Stimulated activated CD4-positive, alpha-beta T cell treated with anti-CD3 and anti-CD28 coated beads, Interleukin-2, amount 100 ng/mL, for 24 hours (primary cell): Measurements from ENCODE around the gene KLK3.
"Not testable (repeated sequence)": the region's sequence is repeated elsewhere in the genome, so short reads cannot be mapped to it uniquely, and the experiment has no call there.

Experiments used
- DNase-seq, 2 donors: peaks; one replicate each; pipeline ENCODE4 v3.0.0-alpha.2; 2020

The KLK3 gene

GRCh38 chr19:50870417-50871089 is 15.8 kb downstream of the KLK3 start:
- peak in 1 of 2 donors; percentile 46 for DNase-seq

DNA sequence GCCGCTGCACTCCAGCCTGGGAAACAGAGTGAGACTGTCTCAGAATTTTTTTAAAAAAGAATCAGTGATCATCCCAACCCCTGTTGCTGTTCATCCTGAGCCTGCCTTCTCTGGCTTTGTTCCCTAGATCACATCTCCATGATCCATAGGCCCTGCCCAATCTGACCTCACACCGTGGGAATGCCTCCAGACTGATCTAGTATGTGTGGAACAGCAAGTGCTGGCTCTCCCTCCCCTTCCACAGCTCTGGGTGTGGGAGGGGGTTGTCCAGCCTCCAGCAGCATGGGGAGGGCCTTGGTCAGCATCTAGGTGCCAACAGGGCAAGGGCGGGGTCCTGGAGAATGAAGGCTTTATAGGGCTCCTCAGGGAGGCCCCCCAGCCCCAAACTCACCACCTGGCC is 18.3 kb downstream of the KLK3 start, which contains the start of gene KLK2:
Gene KLK2 (plus strand): TSS at position 384 of the 400 bp plus-strand sequence. CDS start 35 bp downstream, outside the sequence.
- DNase-seq, result no peak

DNA sequence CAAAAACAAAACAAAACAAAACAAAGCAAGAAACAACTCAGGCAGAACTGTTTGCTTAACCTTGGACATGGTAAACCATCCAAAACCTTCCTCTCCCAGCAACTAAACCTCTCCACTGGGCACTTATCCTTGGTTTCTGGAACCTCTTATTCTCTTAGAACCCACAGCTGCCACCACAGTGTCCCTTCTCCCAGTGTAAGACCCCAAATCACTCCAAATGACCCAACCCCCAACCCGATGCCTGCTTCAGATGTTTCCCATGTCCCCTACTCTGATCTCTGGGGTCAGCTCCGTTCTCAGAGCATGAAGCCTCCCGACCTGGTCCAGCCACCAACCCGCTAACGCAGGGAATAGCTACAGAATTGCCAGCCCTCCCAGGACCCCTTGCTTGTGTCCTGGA is 19.5 kb downstream of the KLK3 start:
- no peak for DNase-seq

DNA sequence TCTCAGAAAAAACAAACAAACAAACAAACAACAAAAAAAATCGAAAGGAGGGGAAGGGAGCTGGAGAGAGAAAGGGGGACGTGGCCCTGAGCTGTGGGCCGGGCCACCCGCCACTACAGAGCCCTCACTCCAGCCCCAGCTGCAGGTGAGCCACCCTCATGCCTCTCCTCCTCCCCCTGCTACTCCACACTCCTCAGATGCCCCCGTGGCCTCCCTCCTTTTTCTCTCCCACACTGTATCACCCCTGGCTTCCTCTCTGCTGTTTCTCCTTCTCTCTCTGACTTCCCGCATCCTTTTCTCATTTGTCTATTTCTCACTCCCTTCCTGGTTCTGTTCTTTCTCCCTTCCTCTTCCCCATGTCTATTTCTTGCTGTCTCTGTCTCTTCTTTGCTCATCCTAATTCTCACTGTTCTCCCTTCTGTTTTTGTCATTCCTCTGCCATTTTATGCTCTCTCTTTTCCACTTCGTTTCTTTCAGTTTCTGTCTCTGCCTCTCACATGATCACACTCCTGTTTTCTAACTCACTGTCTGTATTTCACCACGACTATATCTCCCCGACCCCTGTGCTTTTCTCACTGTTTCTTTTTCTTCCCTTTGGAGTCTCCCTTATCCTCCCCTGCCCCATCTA is 21.2 kb downstream of the KLK3 start:
- no peak for DNase-seq

DNA sequence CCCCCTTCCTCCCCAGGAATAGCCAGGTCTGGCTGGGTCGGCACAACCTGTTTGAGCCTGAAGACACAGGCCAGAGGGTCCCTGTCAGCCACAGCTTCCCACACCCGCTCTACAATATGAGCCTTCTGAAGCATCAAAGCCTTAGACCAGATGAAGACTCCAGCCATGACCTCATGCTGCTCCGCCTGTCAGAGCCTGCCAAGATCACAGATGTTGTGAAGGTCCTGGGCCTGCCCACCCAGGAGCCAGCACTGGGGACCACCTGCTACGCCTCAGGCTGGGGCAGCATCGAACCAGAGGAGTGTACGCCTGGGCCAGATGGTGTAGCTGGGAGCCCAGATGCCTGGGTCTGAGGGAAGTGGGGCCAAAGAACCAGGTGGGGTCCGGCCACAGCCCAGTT is 21.7 kb downstream of the KLK3 start:
- no peak for DNase-seq

- DNase-seq, result no peak
Measured at GRCh38 chr19:50877338-50877737, 22.6 kb downstream of the KLK3 start.

- no peak for DNase-seq
Measured at GRCh38 chr19:50878851-50879250, 24.1 kb downstream of the KLK3 start.

DNA sequence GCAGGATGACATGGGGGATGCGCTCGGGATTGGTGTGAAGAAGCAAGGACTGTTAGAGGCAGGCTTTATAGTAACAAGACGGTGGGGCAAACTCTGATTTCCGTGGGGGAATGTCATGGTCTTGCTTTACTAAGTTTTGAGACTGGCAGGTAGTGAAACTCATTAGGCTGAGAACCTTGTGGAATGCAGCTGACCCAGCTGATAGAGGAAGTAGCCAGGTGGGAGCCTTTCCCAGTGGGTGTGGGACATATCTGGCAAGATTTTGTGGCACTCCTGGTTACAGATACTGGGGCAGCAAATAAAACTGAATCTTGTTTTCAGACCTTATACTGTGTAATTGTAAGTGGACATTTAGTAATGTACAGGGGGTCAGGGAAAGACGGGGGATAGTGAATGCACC is 25.5 kb downstream of the KLK3 start:
- DNase-seq, result no peak

DNA sequence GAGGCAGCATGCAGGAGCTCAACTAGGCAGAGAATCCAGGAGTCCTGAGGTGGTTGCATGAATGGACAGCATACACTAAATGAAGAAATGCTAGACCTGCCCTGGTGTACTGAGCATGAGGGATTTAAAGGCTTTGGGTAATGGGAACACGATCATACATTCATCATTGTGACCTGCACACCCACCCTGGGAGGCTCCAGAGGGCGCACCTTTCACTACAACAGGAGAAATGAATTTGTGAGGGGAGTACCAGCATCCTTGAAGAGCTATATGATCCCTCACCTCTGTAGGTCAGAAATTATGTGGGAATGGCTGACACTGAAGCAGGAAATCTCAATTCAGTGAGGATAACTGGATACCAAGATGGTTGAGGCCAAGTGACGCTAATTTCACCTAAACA is 27.5 kb downstream of the KLK3 start:
- DNase-seq, result no peak

DNA sequence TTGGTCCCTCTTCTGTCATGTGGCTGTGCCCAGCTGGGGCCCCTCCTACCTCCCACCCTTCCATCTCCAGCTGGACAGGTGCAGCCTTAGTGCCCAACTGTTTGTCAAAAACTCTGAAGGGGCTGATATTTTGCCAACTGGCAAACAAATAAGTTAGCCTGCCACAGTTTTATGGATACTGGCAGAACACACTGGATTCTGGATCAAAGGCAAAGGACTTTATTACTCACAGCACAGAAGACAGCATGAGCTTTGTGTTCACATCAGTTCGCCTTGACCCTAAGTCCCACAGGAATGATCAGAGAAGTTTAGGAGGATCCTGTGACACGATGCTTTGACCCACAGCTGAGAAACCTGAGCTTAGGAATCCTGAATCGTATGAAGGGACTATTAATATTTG is 34.9 kb downstream of the KLK3 start:
- no peak for DNase-seq

DNA sequence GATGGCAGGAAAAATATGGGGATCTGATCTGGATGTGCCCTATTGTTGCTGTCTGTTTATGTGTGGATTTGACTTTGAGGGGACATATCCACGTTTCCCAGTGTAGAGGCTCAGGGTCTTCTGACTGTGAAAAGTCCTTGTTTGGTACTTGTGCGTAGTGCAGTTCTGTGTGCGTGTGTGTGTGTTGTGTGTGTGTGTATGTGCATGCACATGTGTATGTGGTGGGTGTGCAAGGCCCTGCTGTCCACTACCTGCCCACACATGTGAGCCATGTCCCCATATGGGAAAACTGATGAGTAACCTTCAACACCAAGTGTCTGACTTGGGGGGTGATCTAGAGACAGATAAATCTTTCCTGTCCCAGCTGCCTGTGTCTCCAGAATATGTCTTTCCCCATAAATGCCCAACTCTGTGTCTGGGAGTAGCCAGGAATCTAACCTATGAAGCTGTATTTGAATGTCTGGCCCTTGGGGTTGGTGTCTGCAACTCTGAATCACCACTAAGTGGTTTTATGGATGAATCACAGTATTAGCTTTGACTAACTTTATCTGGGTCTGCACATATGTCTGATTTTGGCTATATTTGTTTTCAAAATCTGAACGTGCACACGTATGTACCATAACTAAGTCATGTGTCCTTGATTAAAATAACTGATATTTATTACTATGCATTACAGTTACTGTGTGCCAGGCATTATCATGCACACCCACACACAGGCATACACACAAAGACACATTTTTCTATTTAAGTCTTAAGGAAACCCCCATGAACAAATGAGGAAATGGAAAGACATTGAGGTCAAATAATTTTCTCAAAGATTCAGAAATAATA is 35.9 kb downstream of the KLK3 start:
- DNase-seq, result no peak

GRCh38 chr19:50891253-50891625 is 36.5 kb downstream of the KLK3 start:
- DNase-seq, result no peak

DNA sequence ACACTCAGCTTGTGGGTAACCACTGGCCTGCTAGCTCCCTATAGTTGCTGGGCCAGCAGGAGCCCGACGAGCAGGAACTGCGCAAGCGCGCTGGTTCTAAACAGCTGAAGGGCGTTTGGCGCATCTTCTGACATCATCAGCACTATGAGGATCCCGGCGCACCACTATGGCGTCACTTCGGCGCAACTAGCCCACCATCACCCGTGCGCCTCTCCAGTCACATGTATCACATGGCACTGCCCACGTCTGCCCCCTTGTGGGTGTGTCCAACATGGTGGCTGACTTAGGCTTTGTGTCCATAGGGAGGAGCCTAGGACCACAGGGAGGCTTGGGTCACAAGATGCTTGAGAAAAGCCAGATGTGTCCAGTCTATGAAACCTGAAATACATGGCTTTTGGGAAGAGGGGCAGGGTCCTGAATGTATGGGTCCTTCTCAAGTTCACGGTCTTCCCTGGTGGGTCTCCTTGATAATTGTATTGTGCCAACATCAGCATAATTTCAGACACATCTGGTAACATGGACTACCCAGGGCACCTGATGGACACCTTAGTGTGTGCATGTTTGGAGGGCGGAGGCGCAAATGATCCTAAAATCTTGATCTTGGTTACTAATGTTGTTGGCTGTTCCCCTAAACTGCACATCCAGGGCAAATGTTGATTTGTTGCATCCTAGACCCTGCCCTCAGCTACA is 38.5 kb downstream of the KLK3 start:
- DNase-seq, result peak in 1 of 2 donors; percentile 10

- no peak for DNase-seq
Measured at GRCh38 chr19:50894478-50895356, 40.0 kb downstream of the KLK3 start.

- not testable (repeated sequence) for DNase-seq
Measured at GRCh38 chr19:50896089-50896590, 41.4 kb downstream of the KLK3 start.

DNA sequence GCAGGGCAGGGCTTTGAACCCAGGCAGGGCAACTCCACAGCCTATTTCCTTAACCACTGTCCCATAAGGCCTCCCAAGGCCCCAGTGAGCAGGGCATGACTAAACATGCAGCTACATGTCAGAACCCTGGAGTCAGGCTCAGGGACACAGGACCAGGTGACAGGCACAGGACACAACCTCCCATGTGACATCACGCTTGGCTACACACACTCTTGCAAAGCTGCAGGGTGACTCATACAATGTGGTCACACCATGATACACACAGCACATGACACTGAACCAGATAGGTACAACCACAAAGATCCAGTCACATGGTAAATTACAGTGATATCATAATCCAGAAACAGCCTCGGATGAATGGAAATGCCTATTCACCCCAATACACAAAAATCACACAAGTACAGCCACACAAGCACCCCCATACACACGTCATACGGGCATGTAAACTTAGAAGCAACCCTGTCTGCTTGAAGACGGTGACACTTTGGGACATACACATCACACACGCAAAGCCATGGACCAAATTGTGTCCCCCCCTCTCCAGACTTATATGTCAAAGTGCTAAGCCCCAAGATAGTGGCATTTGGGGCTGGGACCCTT is 42.0 kb downstream of the KLK3 start:
- peak in 1 of 2 donors; percentile 8 for DNase-seq

GRCh38 chr19:50897191-50897607 is 42.5 kb downstream of the KLK3 start:
- DNase-seq, result no peak

GRCh38 chr19:50897612-50898011 is 42.9 kb downstream of the KLK3 start:
- no peak for DNase-seq

- DNase-seq, result no peak
Measured at GRCh38 chr19:50898018-50898417, 43.3 kb downstream of the KLK3 start.

DNA sequence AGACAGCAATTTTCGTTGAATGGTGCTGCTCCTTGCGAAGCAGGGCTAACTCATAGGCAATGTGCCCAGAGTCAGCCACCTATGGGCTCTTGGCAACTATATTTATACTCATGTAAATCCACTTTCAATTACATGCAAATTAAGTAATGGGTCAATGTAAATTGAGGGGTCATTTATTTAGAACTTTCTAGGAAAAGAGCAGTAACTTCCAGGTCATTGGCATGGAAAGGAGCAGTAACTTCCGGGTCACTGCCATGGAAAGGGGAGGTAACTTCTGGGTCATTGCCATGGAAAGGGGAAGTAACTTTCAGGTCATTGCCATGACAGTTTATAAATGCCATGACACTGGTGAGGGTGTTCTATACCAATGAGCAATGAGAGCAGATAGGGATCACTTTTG is 44.9 kb downstream of the KLK3 start:
- DNase-seq, result no peak

DNA sequence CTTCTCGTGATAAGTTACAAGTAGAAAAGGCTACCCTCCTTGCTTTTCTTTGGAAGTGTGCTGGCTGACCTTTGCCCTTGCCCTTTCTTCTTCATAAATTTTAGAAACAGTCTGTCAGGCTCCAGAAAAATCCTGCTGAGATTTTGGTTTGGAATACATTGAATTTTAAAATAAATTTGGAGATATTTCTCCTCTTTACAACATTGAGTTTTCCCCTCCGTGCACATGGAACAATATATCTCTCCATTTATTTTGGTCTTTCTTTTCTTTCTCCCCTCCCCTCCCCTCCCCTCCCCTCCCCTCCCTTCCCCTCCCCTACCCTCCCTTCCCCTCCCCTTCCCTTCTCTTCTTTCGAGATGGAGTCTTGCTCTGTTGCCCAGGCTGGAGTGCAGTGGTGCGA is 47.9 kb downstream of the KLK3 start:
- no peak for DNase-seq

- peak; percentile 50 to 65 for DNase-seq
Measured at GRCh38 chr19:50906217-50906616, 51.5 kb downstream of the KLK3 start.
